ENCODE results near the gene ARMC2. TPM values are rescaled to one million over a fixed set of nuclear protein-coding genes. Genes with fewer than 3 reads are reported as not detected.

The ARMC2 gene
- total and polyA plus RNA-seq, 2 donors (not counting 3 experiments of a cell fraction or from before 2014, with no cell fraction given), result 1.7 to 3.7 TPM

DNA sequence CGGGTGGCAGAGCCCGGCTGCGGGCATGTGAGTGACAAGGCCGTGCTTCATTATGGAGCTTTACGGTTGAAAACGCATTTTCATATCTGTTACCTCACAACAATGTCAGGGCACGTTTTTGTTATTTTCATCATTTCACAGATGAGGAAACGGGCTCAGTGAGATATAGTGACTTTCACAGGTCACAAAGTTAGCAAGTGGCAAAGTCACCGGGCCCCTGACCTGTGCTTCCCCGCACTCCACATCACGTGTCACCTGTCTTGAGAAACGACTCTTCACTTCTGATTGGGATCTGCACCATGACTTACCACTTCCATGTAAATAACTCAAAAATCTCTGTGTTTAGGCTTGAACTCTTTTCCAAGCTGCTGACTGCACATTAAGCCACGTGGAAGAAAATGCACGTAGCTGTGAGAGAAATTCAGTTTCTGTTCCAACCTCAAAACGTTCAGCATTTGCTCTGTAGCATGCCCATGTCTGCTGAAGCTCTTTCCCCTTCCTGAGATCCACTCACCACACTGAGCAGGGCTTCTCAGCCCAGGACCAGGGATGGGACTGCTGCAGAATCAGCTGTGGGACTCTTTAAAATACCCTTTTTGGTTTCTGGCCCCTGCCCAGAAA lies 107.2 kb downstream of the ARMC2 start:
- H3K4me1 ChIP-seq (ENCODE audit: control insufficient read depth, extremely low read depth, insufficient read depth, low read length), result no peaks in the 10 kb centered on the region
- FAIRE-seq (no peak), DNase-seq (ENCODE audit: low read depth, low spot score) (no peak)
- intact Hi-C loops (cut with micrococcal nuclease), result no loop called here
- H3K9me3 ChIP-seq (replicated peaks; ENCODE audit: control insufficient read depth, insufficient read depth, low read length), result no peaks in the 10 kb centered on the region
- no peaks in the 10 kb centered on the region for H3K27me3 ChIP-seq (ENCODE audit: control insufficient read depth in 2 of 2, insufficient read depth in 2 of 2, low read length in 2 of 2)
- no peaks in the 10 kb centered on the region for H3K79me2 ChIP-seq (ENCODE audit: control insufficient read depth, insufficient read depth, low read length)
- H4K20me1 ChIP-seq (replicated peaks; ENCODE audit: control insufficient read depth, extremely low read depth, insufficient read depth, low read length), result no peaks in the 10 kb centered on the region
- no peak overlapping the region for H3K27ac ChIP-seq (ENCODE audit: insufficient read depth, low read depth, low read length)
- CTCF ChIA-PET, result interaction anchor here (1.0 to 1.2 kb wide), 3 partner anchors 10 to 62 kb away, joined by 3 read pairs; no protein-coding TSS in a partner anchor
- no peak overlapping the region for H3K9ac ChIP-seq (replicated peaks; ENCODE audit: extremely low read depth, insufficient read depth, low read length)
- POLR2A ChIA-PET, result no interaction called here
- dilution Hi-C loops (cut with MboI; ENCODE audit: extremely low pct_ligation_motif_present, low sequenced_read_pairs), result no loop called here
- H3K4me2 ChIP-seq (ENCODE audit: insufficient read depth, low read length), result no peak overlapping the region
- TF ChIP-seq POLR2AphosphoS5 (IDR thresholded peaks at IDR 0.05; ENCODE audit: insufficient read depth, low read depth, low read length) (no peak), MAX (IDR thresholded peaks at IDR 0.05; ENCODE audit: insufficient read depth, insufficient read length) (no peak), EZH2 (IDR thresholded peaks at IDR 0.05; ENCODE audit: borderline replicate concordance, low read depth, low read length, severe bottlenecking) (no peak), JUN (IDR thresholded peaks at IDR 0.05; ENCODE audit: borderline replicate concordance, insufficient read depth, insufficient read length, low read depth) (no peak), GATA2 (IDR thresholded peaks at IDR 0.05; ENCODE audit: insufficient read depth, insufficient read length, low read depth, low read length) (no peak), MYC (IDR thresholded peaks at IDR 0.05; ENCODE audit: low read depth, low read length) (no peak), FOS (IDR thresholded peaks at IDR 0.05; ENCODE audit: borderline replicate concordance, insufficient read depth, low read length) (no peak), POLR2A (IDR thresholded peaks at IDR 0.05; ENCODE audit: low read depth, low read length) (no peak)
- TF ChIP-seq, protein P1, sequence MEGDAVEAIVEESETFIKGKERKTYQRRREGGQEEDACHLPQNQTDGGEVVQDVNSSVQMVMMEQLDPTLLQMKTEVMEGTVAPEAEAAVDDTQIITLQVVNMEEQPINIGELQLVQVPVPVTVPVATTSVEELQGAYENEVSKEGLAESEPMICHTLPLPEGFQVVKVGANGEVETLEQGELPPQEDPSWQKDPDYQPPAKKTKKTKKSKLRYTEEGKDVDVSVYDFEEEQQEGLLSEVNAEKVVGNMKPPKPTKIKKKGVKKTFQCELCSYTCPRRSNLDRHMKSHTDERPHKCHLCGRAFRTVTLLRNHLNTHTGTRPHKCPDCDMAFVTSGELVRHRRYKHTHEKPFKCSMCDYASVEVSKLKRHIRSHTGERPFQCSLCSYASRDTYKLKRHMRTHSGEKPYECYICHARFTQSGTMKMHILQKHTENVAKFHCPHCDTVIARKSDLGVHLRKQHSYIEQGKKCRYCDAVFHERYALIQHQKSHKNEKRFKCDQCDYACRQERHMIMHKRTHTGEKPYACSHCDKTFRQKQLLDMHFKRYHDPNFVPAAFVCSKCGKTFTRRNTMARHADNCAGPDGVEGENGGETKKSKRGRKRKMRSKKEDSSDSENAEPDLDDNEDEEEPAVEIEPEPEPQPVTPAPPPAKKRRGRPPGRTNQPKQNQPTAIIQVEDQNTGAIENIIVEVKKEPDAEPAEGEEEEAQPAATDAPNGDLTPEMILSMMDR (IDR thresholded peaks at IDR 0.05; ENCODE audit: extremely low read depth in 1 of 2, insufficient read depth in 1 of 2, low read depth in 1 of 2, low read length in 2 of 2), result no peak
- no TSS peak for BruUV-seq (replicated peaks)
- H2AFZ ChIP-seq (ENCODE audit: low read depth, low read length), result no peak overlapping the region
- H3K4me3 ChIP-seq (replicated peaks in 1 of 3; ENCODE audit: insufficient read depth in 1 of 3, low read depth in 1 of 3, low read length in 3 of 3), result no peak overlapping the region
- no peaks in the 10 kb centered on the region for H3K9me1 ChIP-seq (replicated peaks; ENCODE audit: control insufficient read depth, extremely low read depth, insufficient read depth, low read length)
- no peaks in the 10 kb centered on the region for H3K36me3 ChIP-seq (ENCODE audit: control insufficient read depth in 2 of 2, extremely low read depth in 1 of 2, insufficient read depth in 2 of 2, low read length in 2 of 2)
